Fibroblast of mammary gland (primary cell): ENCODE measurements around the gene ARHGEF26.

ENCODE experiments used
- DNase-seq: peaks from one replicate; pipeline ENCODE4 v3.0.0-alpha.2; 2010; ENCODE audit warnings: low read depth
- H3K4me3 ChIP-seq: 2 replicates; pipeline ENCODE4 v1.5.1; 2011; ENCODE audit warnings: low read depth, mild to moderate bottlenecking, low read length, moderate library complexity; ENCODE audit not compliant: control insufficient read depth
- CTCF ChIP-seq: conservative IDR thresholded peaks from 2 replicates; pipeline ENCODE4 v1.5.1; 2011; ENCODE audit warnings: low read depth, low read length, inconsistent platforms; ENCODE audit not compliant: control insufficient read depth, insufficient read depth

Gene ARHGEF26

GRCh38 chr3:154123906-154124305 is 2.7 kb downstream of the ARHGEF26 start:
- peak overlapping the region; percentile 82 for H3K4me3 ChIP-seq
- TF ChIP-seq CTCF = no peak
- DNase-seq = peak; percentile 28

GRCh38 chr3:154125378-154126030 is 4.3 kb downstream of the ARHGEF26 start:
- DNase-seq = no peak
- TF ChIP-seq CTCF = no peak
- H3K4me3 ChIP-seq = no peak overlapping the region

- TF ChIP-seq CTCF = no peak
- H3K4me3 ChIP-seq = no peak overlapping the region
- DNase-seq = no peak
Measured at GRCh38 chr3:154126651-154127050, 5.5 kb downstream of the ARHGEF26 start.

- H3K4me3 ChIP-seq = no peak overlapping the region
- DNase-seq = peak; percentile 25
- TF ChIP-seq CTCF = no peak
Measured at GRCh38 chr3:154129625-154130024, 8.4 kb downstream of the ARHGEF26 start.

GRCh38 chr3:154130540-154130939 is 9.3 kb downstream of the ARHGEF26 start:
- DNase-seq = no peak
- no peak for TF ChIP-seq CTCF
- no peak overlapping the region for H3K4me3 ChIP-seq

- no peak for TF ChIP-seq CTCF
- no peak overlapping the region for H3K4me3 ChIP-seq
- no peak for DNase-seq
Measured at GRCh38 chr3:154131830-154132229, 10.6 kb downstream of the ARHGEF26 start.

- no peak for TF ChIP-seq CTCF
- peak; percentile 17 for DNase-seq
- H3K4me3 ChIP-seq = no peak overlapping the region
Measured at GRCh38 chr3:154132777-154133375, 11.7 kb downstream of the ARHGEF26 start.
